Thyroid gland (tissue), 4 donors: Measurements from ENCODE around the gene SCEL.

Experiments used
- CTCF ChIP-seq, 6 experiments: fragments of 200-600 bp in 3 of 6; fragments of 450-650 bp in 3 of 6; sonication (generic) in 3 of 6; IDR thresholded peaks; one replicate each; pipeline ENCODE4 v1.5.1; 2016 to 2019; ENCODE audit warnings: antibody characterized with exemption in 6 of 6, mild to moderate bottlenecking in 2 of 6, inconsistent platforms in 1 of 6, moderate library complexity in 1 of 6
- POLR2A ChIP-seq, 2 donors: fragments of 450-650 bp; IDR thresholded peaks; one replicate each; pipeline ENCODE4 v1.6.1; 2017; ENCODE audit warnings: antibody characterized with exemption in 2 of 2, mild to moderate bottlenecking in 2 of 2, moderate library complexity in 1 of 2

DNA sequence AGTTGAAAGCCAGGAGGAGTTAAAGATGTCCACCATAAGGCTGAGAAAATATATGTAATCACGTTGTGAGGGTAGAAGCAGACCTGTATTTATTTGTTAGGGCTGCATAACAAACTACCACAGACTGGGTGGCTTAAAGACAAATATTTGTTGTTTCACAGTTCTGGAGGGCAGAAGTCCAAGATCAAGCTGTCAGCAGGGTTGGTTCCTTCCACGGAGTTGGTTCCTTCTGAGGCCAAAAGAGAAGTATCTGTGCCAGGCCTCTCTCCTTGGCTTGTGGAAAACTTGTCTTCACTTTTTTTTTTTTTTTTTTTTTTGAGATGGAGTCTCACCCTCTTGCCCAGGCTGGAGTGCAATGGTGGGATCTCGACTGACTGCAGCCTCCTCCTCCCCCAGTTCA is 88.3 kb downstream of the SCEL start:
- no peak for TF ChIP-seq CTCF (IDR thresholded peaks at IDR 0.05)
- no peak for TF ChIP-seq POLR2A (IDR thresholded peaks at IDR 0.05)
